PC-3 (cell line): ENCODE data around the gene RIPPLY2.

Experiments
- EZH2phosphoT487 ChIP-seq: fragments of 300-600 bp; sonication (generic); IDR thresholded peaks from 2 replicates; pipeline ENCODE4 v1.6.1; 2018; ENCODE audit warnings: mild to moderate bottlenecking, antibody characterized with exemption, low read length, borderline replicate concordance
- TF ChIP-seq, protein P1 (sequence below): fragments of 300-600 bp; sonication (generic); conservative IDR thresholded peaks from 2 replicates; pipeline ENCODE4 v1.5.1; 2017; ENCODE audit warnings: antibody characterized with exemption, low read depth, mild to moderate bottlenecking, low read length

DNA sequence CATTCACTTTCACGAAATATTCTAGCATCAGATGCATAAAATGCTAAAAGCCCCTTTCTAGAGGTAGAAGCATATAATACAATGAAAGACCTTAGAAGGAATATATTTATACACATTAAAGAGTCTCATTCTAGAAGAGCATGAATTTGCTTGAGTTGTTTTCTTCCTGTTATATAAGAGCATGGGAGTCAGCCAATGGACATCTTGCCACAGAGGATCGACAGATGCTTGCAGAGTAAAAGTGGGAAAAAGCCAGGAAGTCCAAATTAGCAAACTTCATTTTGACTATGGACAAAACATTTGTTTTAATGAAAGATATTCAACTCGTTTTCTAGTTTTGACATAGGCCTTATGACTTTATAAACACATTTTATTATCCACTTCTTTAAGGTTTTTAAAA is 44.2 kb upstream of the RIPPLY2 start:
- TF ChIP-seq, protein P1, sequence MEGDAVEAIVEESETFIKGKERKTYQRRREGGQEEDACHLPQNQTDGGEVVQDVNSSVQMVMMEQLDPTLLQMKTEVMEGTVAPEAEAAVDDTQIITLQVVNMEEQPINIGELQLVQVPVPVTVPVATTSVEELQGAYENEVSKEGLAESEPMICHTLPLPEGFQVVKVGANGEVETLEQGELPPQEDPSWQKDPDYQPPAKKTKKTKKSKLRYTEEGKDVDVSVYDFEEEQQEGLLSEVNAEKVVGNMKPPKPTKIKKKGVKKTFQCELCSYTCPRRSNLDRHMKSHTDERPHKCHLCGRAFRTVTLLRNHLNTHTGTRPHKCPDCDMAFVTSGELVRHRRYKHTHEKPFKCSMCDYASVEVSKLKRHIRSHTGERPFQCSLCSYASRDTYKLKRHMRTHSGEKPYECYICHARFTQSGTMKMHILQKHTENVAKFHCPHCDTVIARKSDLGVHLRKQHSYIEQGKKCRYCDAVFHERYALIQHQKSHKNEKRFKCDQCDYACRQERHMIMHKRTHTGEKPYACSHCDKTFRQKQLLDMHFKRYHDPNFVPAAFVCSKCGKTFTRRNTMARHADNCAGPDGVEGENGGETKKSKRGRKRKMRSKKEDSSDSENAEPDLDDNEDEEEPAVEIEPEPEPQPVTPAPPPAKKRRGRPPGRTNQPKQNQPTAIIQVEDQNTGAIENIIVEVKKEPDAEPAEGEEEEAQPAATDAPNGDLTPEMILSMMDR: no peak
- TF ChIP-seq EZH2phosphoT487: no peak
